ENCODE measurements around the gene CHAMP1.
"Not testable (repeated sequence)": the region's sequence is repeated elsewhere in the genome, so short reads cannot be mapped to it uniquely, and the experiment has no call there.

Gene CHAMP1

GRCh38 chr13:114333881-114334280, 19.6 kb downstream of the CHAMP1 start:
- not testable (repeated sequence) for H2AK5ac ChIP-seq (ENCODE audit: low read length, severe bottlenecking); H3K4me1 ChIP-seq (ENCODE audit: control insufficient read depth, insufficient read depth, low read depth, low read length); H3K18ac ChIP-seq (ENCODE audit: low read depth in 1 of 2, low read length in 2 of 2); H3K27me3 ChIP-seq (ENCODE audit: control insufficient read depth in 1 of 2, insufficient read depth in 1 of 2, low read length in 2 of 2); H3K4me3 ChIP-seq (ENCODE audit: insufficient read depth in 1 of 2, low read depth in 1 of 2, low read length in 2 of 2); H3K4me2 ChIP-seq (ENCODE audit: low read length, poor library complexity, severe bottlenecking); H3K36me3 ChIP-seq (ENCODE audit: control insufficient read depth in 1 of 2, insufficient read depth in 2 of 2, low read depth in 1 of 2, low read length in 2 of 2); H2BK5ac ChIP-seq (ENCODE audit: low read depth, low read length, poor library complexity, severe bottlenecking); H3K23ac ChIP-seq (ENCODE audit: low read length in 2 of 2); H3K9me3 ChIP-seq (ENCODE audit: control insufficient read depth, low read length); H4K91ac ChIP-seq (ENCODE audit: low read length); H3K4ac ChIP-seq (ENCODE audit: low read depth in 1 of 2, low read length in 2 of 2); H2BK15ac ChIP-seq (ENCODE audit: low read depth, poor library complexity, severe bottlenecking); H2AFZ ChIP-seq (ENCODE audit: low read depth, low read length); H3K14ac ChIP-seq (ENCODE audit: low read length in 2 of 2); H3K79me1 ChIP-seq (replicated peaks; ENCODE audit: low read length, poor library complexity, severe bottlenecking); H2BK12ac ChIP-seq (ENCODE audit: low read length in 2 of 2); DNase-seq; H3K27ac ChIP-seq (ENCODE audit: low read length, poor library complexity, severe bottlenecking); H2BK120ac ChIP-seq (ENCODE audit: low read depth, low read length); H4K8ac ChIP-seq (ENCODE audit: low read length)
- WGBS, result 90% methylated on average over 2 of the region's 3 CpGs
- H3K9ac ChIP-seq (ENCODE audit: low read length), result peak overlapping the region; percentile 37

- no peaks in the 10 kb centered on the region for H3K9me3 ChIP-seq (ENCODE audit: control insufficient read depth, low read length)
- DNase-seq, result no peak
- H3K36me3 ChIP-seq (ENCODE audit: control insufficient read depth in 1 of 2, insufficient read depth in 2 of 2, low read depth in 1 of 2, low read length in 2 of 2), result no peaks in the 10 kb centered on the region
- H2BK12ac ChIP-seq (ENCODE audit: low read length in 2 of 2), result no peak overlapping the region
- H3K23ac ChIP-seq (ENCODE audit: low read length in 2 of 2), result no peak overlapping the region
- no peak overlapping the region for H3K18ac ChIP-seq (ENCODE audit: low read depth in 1 of 2, low read length in 2 of 2)
- H3K9ac ChIP-seq (ENCODE audit: low read length), result peak overlapping the region; percentile 12
- no peaks in the 10 kb centered on the region for H3K27me3 ChIP-seq (ENCODE audit: control insufficient read depth in 1 of 2, insufficient read depth in 1 of 2, low read length in 2 of 2)
- H2AFZ ChIP-seq (ENCODE audit: low read depth, low read length), result no peak overlapping the region
- no peak overlapping the region for H3K4ac ChIP-seq (ENCODE audit: low read depth in 1 of 2, low read length in 2 of 2)
- H3K27ac ChIP-seq (ENCODE audit: low read length, poor library complexity, severe bottlenecking), result no peak overlapping the region
- H3K79me1 ChIP-seq (replicated peaks; ENCODE audit: low read length, poor library complexity, severe bottlenecking), result no peaks in the 10 kb centered on the region
- H4K8ac ChIP-seq (ENCODE audit: low read length), result no peak overlapping the region
- H3K4me3 ChIP-seq (ENCODE audit: insufficient read depth in 1 of 2, low read depth in 1 of 2, low read length in 2 of 2), result peak overlapping the region in 1 of 2 experiments; percentile 51
- H3K4me1 ChIP-seq (ENCODE audit: control insufficient read depth, insufficient read depth, low read depth, low read length), result peaks cover 3% of the 10 kb centered on the region
- 88% methylated on average over 3 of the region's 5 CpGs for WGBS
- H2BK120ac ChIP-seq (ENCODE audit: low read depth, low read length), result no peak overlapping the region
- H2AK5ac ChIP-seq (ENCODE audit: low read length, severe bottlenecking), result no peak overlapping the region
- no peak overlapping the region for H3K14ac ChIP-seq (ENCODE audit: low read length in 2 of 2)
- H2BK5ac ChIP-seq (ENCODE audit: low read depth, low read length, poor library complexity, severe bottlenecking), result no peak overlapping the region
- no peak overlapping the region for H4K91ac ChIP-seq (ENCODE audit: low read length)
- H3K4me2 ChIP-seq (ENCODE audit: low read length, poor library complexity, severe bottlenecking), result no peak overlapping the region
- H2BK15ac ChIP-seq (ENCODE audit: low read depth, poor library complexity, severe bottlenecking), result no peak overlapping the region
Measured at GRCh38 chr13:114334305-114335053, 20.2 kb downstream of the CHAMP1 start.

- H3K18ac ChIP-seq (ENCODE audit: low read depth in 1 of 2, low read length in 2 of 2); DNase-seq; H3K4me1 ChIP-seq (ENCODE audit: control insufficient read depth, insufficient read depth, low read depth, low read length); H3K79me1 ChIP-seq (replicated peaks; ENCODE audit: low read length, poor library complexity, severe bottlenecking); H3K9ac ChIP-seq (ENCODE audit: low read length); H3K4me3 ChIP-seq (ENCODE audit: insufficient read depth in 1 of 2, low read depth in 1 of 2, low read length in 2 of 2); H3K36me3 ChIP-seq (ENCODE audit: control insufficient read depth in 1 of 2, insufficient read depth in 2 of 2, low read depth in 1 of 2, low read length in 2 of 2); H2AK5ac ChIP-seq (ENCODE audit: low read length, severe bottlenecking); H3K9me3 ChIP-seq (ENCODE audit: control insufficient read depth, low read length); H2BK15ac ChIP-seq (ENCODE audit: low read depth, poor library complexity, severe bottlenecking); H3K27me3 ChIP-seq (ENCODE audit: control insufficient read depth in 1 of 2, insufficient read depth in 1 of 2, low read length in 2 of 2); H2AFZ ChIP-seq (ENCODE audit: low read depth, low read length); H3K4me2 ChIP-seq (ENCODE audit: low read length, poor library complexity, severe bottlenecking); H4K91ac ChIP-seq (ENCODE audit: low read length); H3K14ac ChIP-seq (ENCODE audit: low read length in 2 of 2); H3K4ac ChIP-seq (ENCODE audit: low read depth in 1 of 2, low read length in 2 of 2); H3K27ac ChIP-seq (ENCODE audit: low read length, poor library complexity, severe bottlenecking); H2BK12ac ChIP-seq (ENCODE audit: low read length in 2 of 2); H2BK120ac ChIP-seq (ENCODE audit: low read depth, low read length); H2BK5ac ChIP-seq (ENCODE audit: low read depth, low read length, poor library complexity, severe bottlenecking); H3K23ac ChIP-seq (ENCODE audit: low read length in 2 of 2); H4K8ac ChIP-seq (ENCODE audit: low read length): not testable (repeated sequence)
- WGBS, result 50% methylated on average over 1 of the region's 1 CpG
Measured at GRCh38 chr13:114336457-114336856, 22.2 kb downstream of the CHAMP1 start.

GRCh38 chr13:114338959-114339358, 24.7 kb downstream of the CHAMP1 start:
- Histone ChIP-seq H2AK5ac (ENCODE audit: low read length, severe bottlenecking) (peak overlapping the region; percentile 16), H3K79me1 (replicated peaks; ENCODE audit: low read length, poor library complexity, severe bottlenecking) (no peaks in the 10 kb centered on the region), H3K14ac (ENCODE audit: low read length in 2 of 2) (no peak overlapping the region), H3K4me3 (ENCODE audit: insufficient read depth in 1 of 2, low read depth in 1 of 2, low read length in 2 of 2) (no peak overlapping the region), H3K18ac (ENCODE audit: low read depth in 1 of 2, low read length in 2 of 2) (no peak overlapping the region), H2BK120ac (ENCODE audit: low read depth, low read length) (no peak overlapping the region), H3K23ac (ENCODE audit: low read length in 2 of 2) (no peak overlapping the region), H3K36me3 (ENCODE audit: control insufficient read depth in 1 of 2, insufficient read depth in 2 of 2, low read depth in 1 of 2, low read length in 2 of 2) (no peaks in the 10 kb centered on the region), H4K91ac (ENCODE audit: low read length) (no peak overlapping the region), H3K27ac (ENCODE audit: low read length, poor library complexity, severe bottlenecking) (no peak overlapping the region), H2BK12ac (ENCODE audit: low read length in 2 of 2) (no peak overlapping the region), H2AFZ (ENCODE audit: low read depth, low read length) (no peak overlapping the region), H2BK5ac (ENCODE audit: low read depth, low read length, poor library complexity, severe bottlenecking) (no peak overlapping the region), H3K4ac (ENCODE audit: low read depth in 1 of 2, low read length in 2 of 2) (no peak overlapping the region), H2BK15ac (ENCODE audit: low read depth, poor library complexity, severe bottlenecking) (no peak overlapping the region), H4K8ac (ENCODE audit: low read length) (no peak overlapping the region), H3K9me3 (ENCODE audit: control insufficient read depth, low read length) (no peaks in the 10 kb centered on the region), H3K27me3 (ENCODE audit: control insufficient read depth in 1 of 2, insufficient read depth in 1 of 2, low read length in 2 of 2) (no peaks in the 10 kb centered on the region), H3K9ac (ENCODE audit: low read length) (no peak overlapping the region), H3K4me1 (ENCODE audit: control insufficient read depth, insufficient read depth, low read depth, low read length) (peaks cover 4% of the 10 kb centered on the region), H3K4me2 (ENCODE audit: low read length, poor library complexity, severe bottlenecking) (no peak overlapping the region)
- 95% methylated on average over 5 of the region's 5 CpGs for WGBS
- DNase-seq, result no peak

All from mesenchymal stem cell (in vitro differentiated cells and primary cell).